Endothelial cell of umbilical vein (primary cell): Measurements from ENCODE around the gene PPP1R2B. TPM values are rescaled to one million over a fixed set of nuclear protein-coding genes. Genes with fewer than 3 reads are reported as not detected.
"Not testable (repeated sequence)": the region's sequence is repeated elsewhere in the genome, so short reads cannot be mapped to it uniquely, and the experiment has no call there.

ENCODE experiments used
- BruUV-seq: library from RNA; stranded (reverse); fragments of 400-500 nt; replicated peaks from 2 replicates; lab custom pipeline; 2021; lab: Mats Ljungman, UMichigan
- CTCF ChIA-PET: fragments of 300-600, 350-600 bp; sonication (Branson Sonifier 250); formaldehyde crosslinking; loops from one replicate; lab custom pipeline; 2021; ENCODE audit warnings: antibody characterized with exemption, inconsistent platforms; lab: Charles Lee
- POLR2A ChIA-PET: fragments of 300-600, 350-600 bp; sonication (Branson Sonifier 250); formaldehyde crosslinking; loops from one replicate; lab custom pipeline; 2021; ENCODE audit warnings: antibody characterized with exemption, inconsistent platforms; lab: Charles Lee
- DNase-seq: peaks from one replicate; pipeline ENCODE4 v3.0.0-alpha.2; 2011; ENCODE audit warnings: low read depth, low spot score
- FAIRE-seq: peaks from 2 replicates; lab custom pipeline; 2011; peaks lifted over from hg19 to GRCh38; lab: Jason Lieb, UNC
- H2AFZ ChIP-seq: 2 replicates; pipeline ENCODE4 v1.6.0; 2012; ENCODE audit warnings: low read depth, low read length, control low read depth, inconsistent platforms
- H3K27ac ChIP-seq: 2 replicates; pipeline ENCODE4 v1.5.1; 2011; ENCODE audit warnings: low read depth, mild to moderate bottlenecking, control low read depth, low read length, moderate library complexity; ENCODE audit not compliant: insufficient read depth
- H3K27me3 ChIP-seq, 2 experiments: 2 replicates each; pipeline versions ENCODE4 v1.6.0 to v1.6.1; 2011; ENCODE audit warnings: low read length in 2 of 2, mixed read lengths in 1 of 2; ENCODE audit not compliant: control insufficient read depth in 2 of 2, insufficient read depth in 2 of 2
- H3K36me3 ChIP-seq, 2 experiments: 2 replicates in 1 of 2; 3 replicates in 1 of 2; pipeline ENCODE4 v1.5.1; 2011; ENCODE audit warnings: low read length in 2 of 2, mild to moderate bottlenecking in 1 of 2, moderate library complexity in 1 of 2; ENCODE audit not compliant: control insufficient read depth in 2 of 2, insufficient read depth in 2 of 2; ENCODE audit errors: extremely low read depth in 1 of 2
- H3K4me1 ChIP-seq: 3 replicates; pipeline ENCODE4 v1.5.1; 2011; ENCODE audit warnings: mild to moderate bottlenecking, low read length; ENCODE audit not compliant: control insufficient read depth, insufficient read depth; ENCODE audit errors: extremely low read depth
- H3K4me2 ChIP-seq: 2 replicates; pipeline ENCODE4 v1.6.1; 2011; ENCODE audit warnings: low read length, control low read depth, mixed read lengths; ENCODE audit not compliant: insufficient read depth
- H3K4me3 ChIP-seq, 3 experiments: fragments of 200-600 bp in 1 of 3; sonication (generic), shearing (Covaris generic) in 1 of 3; replicated peaks in 1 of 3; 2 replicates each; pipeline ENCODE4 v1.5.1; 2011 to 2016; ENCODE audit warnings: control low read depth in 3 of 3, low read length in 3 of 3, mild to moderate bottlenecking in 2 of 3, inconsistent platforms in 1 of 3, low read depth in 1 of 3, moderate library complexity in 1 of 3; ENCODE audit not compliant: insufficient read depth in 1 of 3
- H3K79me2 ChIP-seq: 2 replicates; pipeline ENCODE4 v1.6.0; 2012; ENCODE audit warnings: low read length, inconsistent platforms; ENCODE audit not compliant: control insufficient read depth, insufficient read depth
- H3K9ac ChIP-seq: replicated peaks from 2 replicates; pipeline ENCODE3; 2011; ENCODE audit warnings: low read length, control low read depth; ENCODE audit not compliant: insufficient read depth; ENCODE audit errors: extremely low read depth
- H3K9me1 ChIP-seq: replicated peaks from 3 replicates; pipeline ENCODE4 v1.6.0; 2011; ENCODE audit warnings: mild to moderate bottlenecking, low read length; ENCODE audit not compliant: control insufficient read depth, insufficient read depth; ENCODE audit errors: extremely low read depth
- H3K9me3 ChIP-seq: replicated peaks from 2 replicates; pipeline ENCODE4 v1.5.1; 2012; ENCODE audit warnings: low read length, inconsistent platforms; ENCODE audit not compliant: control insufficient read depth, insufficient read depth
- H4K20me1 ChIP-seq: replicated peaks from 2 replicates; pipeline ENCODE3; 2011; ENCODE audit warnings: mild to moderate bottlenecking, low read length; ENCODE audit not compliant: control insufficient read depth, insufficient read depth; ENCODE audit errors: extremely low read depth
- EZH2 ChIP-seq: IDR thresholded peaks from 2 replicates; pipeline ENCODE4 v1.6.1; 2012; ENCODE audit warnings: borderline replicate concordance, low read depth, mild to moderate bottlenecking, moderate library complexity, low read length, inconsistent platforms; ENCODE audit not compliant: severe bottlenecking
- FOS ChIP-seq: IDR thresholded peaks from 2 replicates; pipeline ENCODE4 v1.6.1; 2011; ENCODE audit warnings: mild to moderate bottlenecking, low read length, moderate library complexity, borderline replicate concordance; ENCODE audit not compliant: insufficient read depth
- GATA2 ChIP-seq: IDR thresholded peaks from 2 replicates; pipeline ENCODE4 v1.7.0; 2011; ENCODE audit warnings: low read depth, mild to moderate bottlenecking, moderate library complexity, mixed read lengths, low read length; ENCODE audit not compliant: insufficient read length, insufficient read depth
- JUN ChIP-seq: IDR thresholded peaks from 2 replicates; pipeline ENCODE4 v1.6.1; 2011; ENCODE audit warnings: borderline replicate concordance, low read depth; ENCODE audit not compliant: insufficient read length, insufficient read depth
- MYC ChIP-seq: IDR thresholded peaks from one replicate; pipeline ENCODE4 v1.6.1; 2011; ENCODE audit warnings: mild to moderate bottlenecking, low read depth, low read length
- POLR2A ChIP-seq: IDR thresholded peaks from 2 replicates; pipeline ENCODE4 v1.6.1; 2012; ENCODE audit warnings: low read depth, mild to moderate bottlenecking, control low read depth, low read length
- POLR2AphosphoS5 ChIP-seq: IDR thresholded peaks from 2 replicates; pipeline ENCODE4 v1.6.1; 2012; ENCODE audit warnings: low read depth, mild to moderate bottlenecking, control low read depth, low read length, moderate library complexity; ENCODE audit not compliant: insufficient read depth
- dilution Hi-C: fragments of 300-500 bp; cut with MboI; formaldehyde crosslinking; loops from one replicate; pipeline ENCODE4 v1.15.0; 2019; ENCODE audit warnings: low sequenced_read_pairs; ENCODE audit not compliant: extremely low pct_ligation_motif_present
- intact Hi-C: fragments of 100-400 bp; cut with micrococcal nuclease; formaldehyde crosslinking; loops from one replicate; pipeline ENCODE4 v1.10.0; 2022
- polyA plus RNA-seq, 4 experiments: library from polyadenylated mRNA; depleted of rRNA in 3 of 4; stranded (reverse) in 3 of 4; unstranded in 1 of 4; fragments of >200 nt; gene quantifications; 2 replicates each; pipeline versions ENCODE4 v1.2.1 to v1.2.3, GENCODE V29; 2011 to 2012; ENCODE audit warnings: missing spikeins in 1 of 4
- total RNA-seq: library from RNA; stranded (reverse); gene quantifications from 2 replicates; pipeline ENCODE4 v1.2.3, GENCODE V29; 2021
- TF ChIP-seq, protein P1 (sequence below), 2 donors: IDR thresholded peaks; 1 replicate in 1 of 2; 2 replicates in 1 of 2; pipeline ENCODE4 v1.5.1; 2011; ENCODE audit warnings: low read length in 2 of 2, mild to moderate bottlenecking in 2 of 2, moderate library complexity in 2 of 2, control low read depth in 1 of 2, inconsistent platforms in 1 of 2, low read depth in 1 of 2; ENCODE audit not compliant: insufficient read depth in 1 of 2; ENCODE audit errors: extremely low read depth in 1 of 2
- TF ChIP-seq, protein P2 (sequence below): IDR thresholded peaks from 2 replicates; pipeline ENCODE4 v1.6.1; 2011; ENCODE audit not compliant: insufficient read depth, insufficient read length

The PPP1R2B gene
- total and polyA plus RNA-seq, 2 donors (not counting 3 experiments of a cell fraction or from before 2014, with no cell fraction given) = not detected

DNA sequence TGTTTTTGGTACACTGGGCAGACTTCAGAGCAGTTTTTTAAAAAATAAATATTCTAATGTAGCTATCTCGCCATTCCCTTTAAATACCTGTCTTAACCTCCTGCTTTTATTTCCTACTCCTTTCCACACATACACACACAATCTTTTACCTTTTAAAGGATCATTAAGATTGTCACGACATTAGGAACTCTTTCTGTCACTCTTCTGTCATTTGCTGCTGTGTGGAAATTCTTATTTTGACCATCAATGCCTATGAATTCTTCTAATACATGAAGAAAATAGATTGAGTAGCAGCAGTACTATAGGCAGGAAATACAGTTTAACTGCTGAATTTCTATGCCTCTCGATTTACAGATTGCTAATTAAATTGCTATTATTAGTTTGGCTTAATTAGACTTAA is 1.8 kb downstream of the PPP1R2B start:
- Histone ChIP-seq H3K9me1 (no peaks in the 10 kb centered on the region), H2AFZ (no peak overlapping the region), H3K9me3 (no peaks in the 10 kb centered on the region), H4K20me1 (no peaks in the 10 kb centered on the region), H3K4me2 (no peak overlapping the region), H3K27ac (no peak overlapping the region), H3K79me2 (no peaks in the 10 kb centered on the region), H3K4me3 (no peak overlapping the region), H3K36me3 (no peaks in the 10 kb centered on the region), H3K4me1 (no peaks in the 10 kb centered on the region), H3K9ac (no peak overlapping the region), H3K27me3 (no peaks in the 10 kb centered on the region)
- DNase-seq (no peak), FAIRE-seq (no peak)
- TF ChIP-seq GATA2 (no peak), FOS (no peak), MYC (no peak), EZH2 (no peak), JUN (no peak), POLR2AphosphoS5 (no peak), POLR2A (no peak)
- TF ChIP-seq, protein P1, sequence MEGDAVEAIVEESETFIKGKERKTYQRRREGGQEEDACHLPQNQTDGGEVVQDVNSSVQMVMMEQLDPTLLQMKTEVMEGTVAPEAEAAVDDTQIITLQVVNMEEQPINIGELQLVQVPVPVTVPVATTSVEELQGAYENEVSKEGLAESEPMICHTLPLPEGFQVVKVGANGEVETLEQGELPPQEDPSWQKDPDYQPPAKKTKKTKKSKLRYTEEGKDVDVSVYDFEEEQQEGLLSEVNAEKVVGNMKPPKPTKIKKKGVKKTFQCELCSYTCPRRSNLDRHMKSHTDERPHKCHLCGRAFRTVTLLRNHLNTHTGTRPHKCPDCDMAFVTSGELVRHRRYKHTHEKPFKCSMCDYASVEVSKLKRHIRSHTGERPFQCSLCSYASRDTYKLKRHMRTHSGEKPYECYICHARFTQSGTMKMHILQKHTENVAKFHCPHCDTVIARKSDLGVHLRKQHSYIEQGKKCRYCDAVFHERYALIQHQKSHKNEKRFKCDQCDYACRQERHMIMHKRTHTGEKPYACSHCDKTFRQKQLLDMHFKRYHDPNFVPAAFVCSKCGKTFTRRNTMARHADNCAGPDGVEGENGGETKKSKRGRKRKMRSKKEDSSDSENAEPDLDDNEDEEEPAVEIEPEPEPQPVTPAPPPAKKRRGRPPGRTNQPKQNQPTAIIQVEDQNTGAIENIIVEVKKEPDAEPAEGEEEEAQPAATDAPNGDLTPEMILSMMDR (IDR thresholded peaks at IDR 0.05; ENCODE audit: extremely low read depth in 1 of 2, insufficient read depth in 1 of 2, low read depth in 1 of 2, low read length in 2 of 2) = no peak
- TF ChIP-seq, protein P2, sequence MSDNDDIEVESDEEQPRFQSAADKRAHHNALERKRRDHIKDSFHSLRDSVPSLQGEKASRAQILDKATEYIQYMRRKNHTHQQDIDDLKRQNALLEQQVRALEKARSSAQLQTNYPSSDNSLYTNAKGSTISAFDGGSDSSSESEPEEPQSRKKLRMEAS = no peak
- ChIA-PET POLR2A (no interaction called here), CTCF (no interaction called here)
- BruUV-seq = no TSS peak
- dilution Hi-C loops (no loop called here), intact Hi-C loops (no loop called here)

DNA sequence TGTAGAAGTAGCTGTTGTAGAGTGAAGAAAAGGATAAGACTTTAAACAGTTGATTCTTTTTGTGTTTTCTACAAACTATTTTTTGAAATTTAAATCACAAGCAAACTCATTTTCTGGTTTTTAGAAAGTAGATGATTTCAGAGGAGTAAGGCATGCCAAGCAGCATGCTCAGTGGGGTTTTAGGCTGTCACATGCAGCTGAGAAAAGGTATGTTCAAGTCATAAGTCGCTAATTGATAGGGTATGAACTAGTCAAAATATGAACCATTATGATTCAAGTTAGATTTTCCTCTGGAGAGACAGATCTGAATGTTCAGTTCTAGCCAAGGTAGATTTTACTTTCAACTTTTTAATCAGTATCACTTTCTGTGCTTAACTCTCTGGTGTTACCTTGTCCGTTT is 3.0 kb downstream of the PPP1R2B start:
- FAIRE-seq = peak; percentile 66
- H3K4me1 ChIP-seq, H3K4me3 ChIP-seq, H3K4me2 ChIP-seq, H3K79me2 ChIP-seq, H3K27me3 ChIP-seq, POLR2A ChIA-PET, H3K9me3 ChIP-seq, H3K36me3 ChIP-seq, intact Hi-C loops, CTCF ChIA-PET, DNase-seq, H3K27ac ChIP-seq, H3K9me1 ChIP-seq, BruUV-seq, H2AFZ ChIP-seq, dilution Hi-C loops, H3K9ac ChIP-seq, H4K20me1 ChIP-seq: not testable (repeated sequence)
